Measurements from ENCODE around the gene NRBF2. TPM values are rescaled to one million over a fixed set of nuclear protein-coding genes. Genes with fewer than 3 reads are reported as not detected.

The NRBF2 gene
- polyA plus RNA-seq, 3 donors, result 13.6 to 38.1 (median 17.9) TPM

DNA sequence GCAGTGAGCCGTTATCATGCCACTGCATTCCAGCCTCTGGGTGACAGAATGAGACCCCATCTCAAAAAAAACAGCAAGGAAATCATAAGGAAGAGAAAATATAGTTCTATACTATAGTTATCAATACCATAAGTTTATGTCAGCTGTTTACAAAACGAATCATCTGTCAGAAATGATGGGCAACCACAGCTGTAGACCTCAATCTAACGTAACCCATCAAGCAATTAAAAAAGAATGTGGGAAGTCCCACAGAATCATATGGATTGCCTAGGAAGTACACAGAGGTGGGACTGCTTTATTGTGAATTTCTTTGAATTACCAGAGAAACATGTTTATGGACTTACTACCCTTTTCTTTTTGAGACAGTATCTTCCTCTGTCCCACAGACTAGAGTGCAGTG, 6.9 kb downstream of the NRBF2 start:
- Histone ChIP-seq H3K27ac (ENCODE audit: low read depth in 1 of 2, low read length in 2 of 2) (peak overlapping the region in 1 of 2 donors; percentile 5), H4K20me1 (ENCODE audit: insufficient read depth, low read length) (peaks cover 98% of the 10 kb centered on the region), H3K36me3 (replicated peaks in 1 of 2; ENCODE audit: control insufficient read depth in 1 of 2, insufficient read depth in 2 of 2, low read length in 2 of 2) (peaks cover 4 to 23% of the 10 kb centered on the region in 2 donors), H3K9me3 (replicated peaks in 1 of 2; ENCODE audit: control insufficient read depth in 1 of 2, insufficient read depth in 1 of 2, low read length in 2 of 2) (no peaks in the 10 kb centered on the region), H3K4me2 (replicated peaks; ENCODE audit: extremely low read depth, low read length, poor library complexity, severe bottlenecking) (no peak overlapping the region), H3K79me2 (ENCODE audit: insufficient read depth, low read length) (peaks cover 100% of the 10 kb centered on the region), H3K4me1 (ENCODE audit: control insufficient read depth in 1 of 2, insufficient read depth in 2 of 2, low read length in 2 of 2) (peaks cover 26 to 42% of the 10 kb centered on the region in 2 donors), H3K27me3 (ENCODE audit: control insufficient read depth in 2 of 2, insufficient read depth in 2 of 2, low read length in 2 of 2) (no peaks in the 10 kb centered on the region), H3K4me3 (replicated peaks in 1 of 3; ENCODE audit: low read depth in 2 of 3, low read length in 3 of 3) (no peak overlapping the region), H3K9ac (ENCODE audit: insufficient read depth, low read length, poor library complexity, severe bottlenecking) (no peak overlapping the region), H2AFZ (ENCODE audit: insufficient read depth, low read depth, low read length, poor library complexity, severe bottlenecking) (no peak overlapping the region)
- DNase-seq, result no peak
- no peak overlapping the region for H3K4me3 Mint-ChIP-seq
- WGBS (ENCODE audit: insufficient coverage), result no CpG with 5 or more reads among the region's 3 CpGs
- H3K4me1 Mint-ChIP-seq, result peaks cover 64% of the 10 kb centered on the region
- intact Hi-C loops (cut with micrococcal nuclease), result loop anchor here in 1 of 2 donors (10.0 kb wide), 1 partner anchor 135 kb away; no protein-coding TSS in a partner anchor
- H3K9me3 Mint-ChIP-seq, result no peaks in the 10 kb centered on the region
- H3K27ac Mint-ChIP-seq, result peak overlapping the region in 6 of 7 donors; percentile 14 to 84 (median 57)
- peaks cover 29 to 48% of the 10 kb centered on the region in 2 donors for H3K36me3 Mint-ChIP-seq
- no peaks in the 10 kb centered on the region for H3K27me3 Mint-ChIP-seq (ENCODE audit: low read depth in 3 of 3)
- TF ChIP-seq, protein P1, sequence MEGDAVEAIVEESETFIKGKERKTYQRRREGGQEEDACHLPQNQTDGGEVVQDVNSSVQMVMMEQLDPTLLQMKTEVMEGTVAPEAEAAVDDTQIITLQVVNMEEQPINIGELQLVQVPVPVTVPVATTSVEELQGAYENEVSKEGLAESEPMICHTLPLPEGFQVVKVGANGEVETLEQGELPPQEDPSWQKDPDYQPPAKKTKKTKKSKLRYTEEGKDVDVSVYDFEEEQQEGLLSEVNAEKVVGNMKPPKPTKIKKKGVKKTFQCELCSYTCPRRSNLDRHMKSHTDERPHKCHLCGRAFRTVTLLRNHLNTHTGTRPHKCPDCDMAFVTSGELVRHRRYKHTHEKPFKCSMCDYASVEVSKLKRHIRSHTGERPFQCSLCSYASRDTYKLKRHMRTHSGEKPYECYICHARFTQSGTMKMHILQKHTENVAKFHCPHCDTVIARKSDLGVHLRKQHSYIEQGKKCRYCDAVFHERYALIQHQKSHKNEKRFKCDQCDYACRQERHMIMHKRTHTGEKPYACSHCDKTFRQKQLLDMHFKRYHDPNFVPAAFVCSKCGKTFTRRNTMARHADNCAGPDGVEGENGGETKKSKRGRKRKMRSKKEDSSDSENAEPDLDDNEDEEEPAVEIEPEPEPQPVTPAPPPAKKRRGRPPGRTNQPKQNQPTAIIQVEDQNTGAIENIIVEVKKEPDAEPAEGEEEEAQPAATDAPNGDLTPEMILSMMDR (IDR thresholded peaks at IDR 0.05), result no peak

DNA sequence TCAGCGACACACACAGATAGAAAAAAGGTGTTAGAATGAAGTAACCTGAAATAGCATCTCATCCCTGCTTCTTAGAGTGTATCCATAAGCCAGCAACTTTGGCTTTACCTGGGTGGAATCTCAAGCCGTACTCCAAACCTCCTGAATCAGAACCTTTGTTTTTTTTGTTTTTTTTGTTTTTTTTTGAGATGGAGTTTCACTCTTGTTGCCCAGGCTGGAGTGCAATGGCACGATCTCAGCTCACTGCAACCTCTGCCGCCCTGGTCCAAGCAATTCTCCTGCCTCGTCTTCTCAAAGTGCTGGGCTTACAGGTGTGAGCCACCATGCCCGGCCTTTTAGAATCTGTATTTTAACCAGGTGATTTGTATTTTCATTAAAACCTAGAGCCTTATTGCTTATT, 9.0 kb downstream of the NRBF2 start:
- H3K4me3 Mint-ChIP-seq, result no peak overlapping the region
- WGBS (ENCODE audit: insufficient coverage), result 100% methylated on average over 2 of the region's 6 CpGs

More for the DNA sequence above, 9.0 kb downstream of the NRBF2 start:
- peaks cover 100% of the 10 kb centered on the region for H3K79me2 ChIP-seq (ENCODE audit: insufficient read depth, low read length)
- H3K27ac ChIP-seq (ENCODE audit: low read depth in 1 of 2, low read length in 2 of 2), result no peak overlapping the region
- H3K27me3 Mint-ChIP-seq (ENCODE audit: low read depth in 3 of 3), result no peaks in the 10 kb centered on the region
- TF ChIP-seq, protein P1 (IDR thresholded peaks at IDR 0.05), result no peak
- no peaks in the 10 kb centered on the region for H3K27me3 ChIP-seq (ENCODE audit: control insufficient read depth in 2 of 2, insufficient read depth in 2 of 2, low read length in 2 of 2)
- intact Hi-C loops (cut with micrococcal nuclease), result loop anchor here in 1 of 2 donors (10.0 kb wide), 1 partner anchor 137 kb away; no protein-coding TSS in a partner anchor
- H3K27ac Mint-ChIP-seq, result peak overlapping the region in 4 of 7 donors; percentile 7 to 66 (median 22)
- no peak overlapping the region for H3K4me3 ChIP-seq (replicated peaks in 1 of 3; ENCODE audit: low read depth in 2 of 3, low read length in 3 of 3)
- no peak overlapping the region for H3K4me2 ChIP-seq (replicated peaks; ENCODE audit: extremely low read depth, low read length, poor library complexity, severe bottlenecking)
- H4K20me1 ChIP-seq (ENCODE audit: insufficient read depth, low read length), result peaks cover 97% of the 10 kb centered on the region
- H3K9ac ChIP-seq (ENCODE audit: insufficient read depth, low read length, poor library complexity, severe bottlenecking), result no peak overlapping the region
- peaks cover 34 to 54% of the 10 kb centered on the region in 2 donors for H3K36me3 Mint-ChIP-seq
- H3K36me3 ChIP-seq (replicated peaks in 1 of 2; ENCODE audit: control insufficient read depth in 1 of 2, insufficient read depth in 2 of 2, low read length in 2 of 2), result peaks cover 8 to 37% of the 10 kb centered on the region in 2 donors
- DNase-seq, result no peak
- H3K9me3 Mint-ChIP-seq, result no peaks in the 10 kb centered on the region
- H2AFZ ChIP-seq (ENCODE audit: insufficient read depth, low read depth, low read length, poor library complexity, severe bottlenecking), result no peak overlapping the region
- peaks cover 51% of the 10 kb centered on the region for H3K4me1 Mint-ChIP-seq
- H3K9me3 ChIP-seq (replicated peaks in 1 of 2; ENCODE audit: control insufficient read depth in 1 of 2, insufficient read depth in 1 of 2, low read length in 2 of 2), result no peaks in the 10 kb centered on the region
- H3K4me1 ChIP-seq (ENCODE audit: control insufficient read depth in 1 of 2, insufficient read depth in 2 of 2, low read length in 2 of 2), result peaks cover 22 to 24% of the 10 kb centered on the region in 2 donors

Data from CD14-positive monocyte (primary cell).